A549 treated with AZD9567 at 1 μM for 4 hours (cell line): ENCODE measurements around the gene MAP4K5. TPM values are rescaled to one million over a fixed set of nuclear protein-coding genes. Genes with fewer than 3 reads are reported as not detected.

ENCODE experiments used
- total RNA-seq: library from RNA; stranded (reverse); fragments of 200-300 nt; extraction: Qiagen RNA extraction; gene quantifications from 5 replicates; pipeline ENCODE4 v1.2.3, GENCODE V29; 2022; ENCODE audit not compliant: insufficient read depth

MAP4K5 gene
- 28.7 to 37.6 TPM (median 37.0 TPM) in 5 replicates for total RNA-seq

GRCh38 chr14:50532502-50533240, at the start of gene MAP4K5:
MAP4K5 (minus strand) TSS chr14:50532569; CDS start chr14:50532049, 520 bp downstream.

GRCh38 chr14:50559990-50560930, 27.9 kb upstream of the MAP4K5 start, which contains the start of gene ATL1:
ATL1 (plus strand) TSS chr14:50560145; CDS start chr14:50560266, 121 bp downstream.

GRCh38 chr14:50396631-50397389, 135.6 kb downstream of the MAP4K5 start, which contains the start of gene CDKL1:
CDKL1 (minus strand) TSS chr14:50396881; CDS start chr14:50395868, 1,013 bp downstream.

Other genes starting within 250 kb of the MAP4K5 start
- 8.5 to 11.4 TPM (median 10.5 TPM) in 5 replicates for gene L2HGDH, start 220.3 kb downstream of the MAP4K5 start, total RNA-seq
- 9.4 to 14.8 TPM (median 12.9 TPM) in 5 replicates for gene DMAC2L, start 220.2 kb downstream of the MAP4K5 start, total RNA-seq
- 6.1 to 14.7 TPM (median 8.6 TPM) in 5 replicates for gene CDKL1, start 135.7 kb downstream of the MAP4K5 start, total RNA-seq
- 5.3 to 7.1 TPM (median 5.7 TPM) in 5 replicates for gene ATL1, start 27.6 kb upstream of the MAP4K5 start, total RNA-seq
- 24.0 to 33.6 TPM (median 32.3 TPM) in 5 replicates for gene SAV1, start 135.7 kb upstream of the MAP4K5 start, total RNA-seq